HG03175 (cell line): ENCODE results near the gene GALT.

Experiments used
- ATAC-seq: cut with Tn5 transposase; IDR thresholded peaks from one replicate; pipeline ENCODE4 v1.9.1; 2021; ENCODE audit warnings: mild to moderate bottlenecking, moderate library complexity; ENCODE audit not compliant: unreplicated experiment

GALT gene

DNA sequence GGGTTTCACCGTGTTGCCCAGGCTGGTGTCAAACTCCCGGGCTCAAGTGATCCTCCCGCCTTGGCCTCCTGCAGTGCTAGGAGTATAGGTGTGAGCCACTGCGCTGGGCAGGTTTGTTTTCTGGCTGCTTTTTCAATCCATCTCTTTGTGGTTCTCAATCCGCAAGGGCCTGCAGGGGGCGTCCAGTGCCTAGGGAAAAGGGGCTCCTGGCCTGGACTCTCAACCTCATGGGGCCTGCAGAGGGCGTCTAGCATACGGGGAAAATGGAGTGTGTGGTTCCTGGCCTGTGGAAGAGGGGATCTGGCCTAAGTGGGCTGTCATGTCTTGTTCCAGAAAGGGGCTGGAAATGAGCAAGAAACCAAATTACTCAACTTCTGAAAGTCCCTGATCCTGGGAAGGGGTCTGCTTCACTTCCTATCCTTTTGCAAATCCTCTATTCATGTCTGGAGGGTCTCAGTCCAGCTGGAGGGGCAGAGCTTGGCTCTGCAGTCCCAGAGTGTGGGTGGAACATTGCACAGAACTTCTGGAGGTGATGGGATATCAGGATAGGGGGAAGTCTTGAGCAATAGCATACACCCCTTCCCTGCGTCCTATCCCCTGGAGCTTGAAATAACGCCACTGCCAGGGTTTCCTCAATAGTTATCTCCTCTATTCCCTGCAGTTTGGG, 28.7 kb downstream of the GALT start:
- ATAC-seq, result no peak

- ATAC-seq, result no peak
These were observed 29.4 kb downstream of the GALT start for GRCh38 chr9:34675869-34676268.

GRCh38 chr9:34684145-34684544, 37.7 kb downstream of the GALT start:
- no peak for ATAC-seq

- ATAC-seq, result no peak
These were observed 38.3 kb downstream of the GALT start for GRCh38 chr9:34684816-34685215.

- ATAC-seq, result no peak
These were observed 39.1 kb downstream of the GALT start for GRCh38 chr9:34685591-34685990.

- no peak for ATAC-seq
These were observed 39.8 kb downstream of the GALT start for GRCh38 chr9:34686231-34686630.

- no peak for ATAC-seq
These were observed 40.3 kb downstream of the GALT start for GRCh38 chr9:34686732-34687131.

- no peak for ATAC-seq
These were observed 41.0 kb downstream of the GALT start for GRCh38 chr9:34687276-34688030.

- no peak for ATAC-seq
These were observed 42.0 kb downstream of the GALT start for GRCh38 chr9:34688329-34689115.

DNA sequence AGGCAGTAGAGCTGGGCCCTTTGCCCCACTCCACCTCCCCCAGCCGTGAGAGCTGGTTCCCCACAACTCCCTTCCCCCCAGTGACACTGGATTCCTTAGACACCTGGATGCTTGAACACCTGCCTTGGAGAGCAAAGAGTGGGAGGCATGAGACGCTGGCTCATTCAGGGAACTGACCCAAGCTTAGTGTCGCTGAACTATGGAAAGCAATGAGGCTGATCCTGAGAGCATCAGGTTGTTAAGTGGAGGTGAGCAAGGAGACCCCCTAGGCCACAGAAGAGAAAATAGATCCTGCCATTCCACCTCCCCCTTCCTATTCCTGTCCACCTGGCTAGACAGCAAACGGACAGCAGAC, 42.6 kb downstream of the GALT start:
- no peak for ATAC-seq

GRCh38 chr9:34689512-34689911, 43.0 kb downstream of the GALT start:
- ATAC-seq, result no peak

DNA sequence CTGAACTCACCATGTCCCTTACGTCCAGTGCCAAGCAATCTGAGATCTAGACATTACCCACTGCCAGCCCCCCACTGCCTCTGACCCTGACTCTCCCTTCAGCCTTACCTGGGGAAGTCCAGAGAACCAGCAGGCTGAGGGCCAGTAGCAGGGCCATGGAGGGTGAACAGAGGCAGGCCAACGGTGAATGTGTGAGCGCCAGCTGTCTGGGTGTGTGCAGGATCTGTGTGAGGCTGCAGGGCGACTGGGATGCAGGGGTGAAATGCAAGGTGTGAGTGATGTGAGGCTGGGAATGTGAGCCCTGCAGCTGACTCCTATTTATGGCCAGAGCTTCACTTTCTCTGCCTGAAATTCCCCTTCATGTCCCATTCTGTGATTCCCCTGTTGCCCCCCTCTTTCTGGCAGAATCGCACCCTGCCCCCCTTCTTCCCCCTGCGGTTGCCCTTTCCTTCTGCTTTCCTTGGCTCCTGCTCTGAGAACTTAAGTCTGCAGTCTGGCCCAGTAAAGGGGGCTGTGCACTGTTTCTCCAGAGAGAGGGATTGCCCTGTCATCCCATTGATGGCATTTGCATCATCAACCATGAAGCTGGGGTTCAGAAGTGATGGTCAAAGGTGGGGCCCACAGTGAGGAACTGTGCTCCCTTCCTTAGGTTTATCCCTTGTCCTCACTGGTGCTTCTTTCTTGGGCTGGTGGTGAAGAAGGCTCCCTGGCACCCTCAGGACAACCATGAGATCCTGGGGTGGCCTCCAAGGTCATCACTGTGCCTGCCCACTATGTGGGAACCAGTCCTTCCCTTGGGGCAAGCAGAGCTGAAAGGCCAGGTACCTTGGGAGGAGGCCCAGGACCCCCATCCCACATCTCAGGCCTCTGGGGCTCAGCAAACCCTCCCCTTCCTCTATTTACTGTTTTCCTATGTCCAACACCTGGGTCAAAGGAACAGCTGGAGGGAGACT, 44.8 kb downstream of the GALT start, which contains the start of gene CCL19:
TSS of gene CCL19 (minus strand) at position 294 of the 953 bp plus-strand sequence. CDS start at position 157, 137 bp downstream.
- no peak for ATAC-seq

DNA sequence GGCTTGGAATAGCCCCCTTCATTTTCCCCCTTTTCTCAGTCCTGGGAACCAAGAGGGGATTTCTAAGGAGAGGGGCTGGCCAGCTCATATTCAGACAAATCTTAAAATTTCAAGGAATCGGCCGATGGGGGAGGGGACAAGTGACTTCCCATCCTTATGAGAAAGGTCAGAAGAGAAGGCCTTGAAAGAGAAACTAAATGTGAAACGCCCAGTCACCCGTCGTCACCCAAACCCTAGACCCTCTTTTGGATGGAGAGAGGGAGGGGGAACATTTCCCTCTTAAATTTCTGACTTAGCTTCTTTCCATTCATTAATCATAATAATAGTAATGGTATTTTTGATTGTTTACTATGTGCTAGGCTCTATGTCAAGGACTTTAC, 45.5 kb downstream of the GALT start:
- no peak for ATAC-seq

DNA sequence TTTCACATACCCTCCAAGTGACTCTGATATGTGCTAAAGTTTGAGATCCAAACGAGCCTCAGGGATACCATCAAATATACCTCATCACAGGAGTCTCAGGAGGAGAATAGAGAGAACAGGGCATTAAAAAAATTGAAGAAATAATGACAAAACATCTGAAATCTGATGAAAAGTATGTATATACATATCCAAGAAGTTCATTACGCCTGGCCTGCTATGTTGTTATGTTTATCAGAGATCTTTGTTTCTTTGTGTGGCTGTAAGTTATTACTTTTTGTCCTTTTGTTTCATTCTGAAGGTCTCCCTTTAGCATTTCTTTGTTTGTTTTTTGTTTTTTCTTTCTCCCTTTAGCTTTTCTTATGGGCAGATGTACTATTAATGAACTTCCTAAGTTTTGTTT, 47.1 kb downstream of the GALT start:
- no peak for ATAC-seq

DNA sequence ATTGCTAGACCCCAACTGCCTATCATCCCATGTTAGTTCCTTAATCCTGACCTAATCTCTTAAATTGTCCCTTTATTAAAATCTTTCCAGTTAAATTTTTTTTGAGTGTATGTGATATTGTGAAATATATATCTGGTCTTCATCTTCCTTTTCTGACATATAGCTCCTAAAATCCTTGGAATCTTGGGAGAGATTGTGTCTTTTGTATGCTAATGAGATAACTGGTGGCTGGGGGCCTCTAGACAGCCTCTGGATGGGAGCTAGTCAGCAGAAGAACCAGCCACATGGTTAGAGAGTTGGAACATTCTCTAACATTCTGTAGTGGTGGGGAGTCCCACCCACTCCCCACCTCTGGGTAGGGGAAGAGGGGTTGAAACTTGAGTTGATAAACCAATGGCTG, 48.3 kb downstream of the GALT start:
- ATAC-seq, result no peak
